H9 (cell line): ENCODE measurements around the gene ANKRD35. TPM values are rescaled to one million over a fixed set of nuclear protein-coding genes. Genes with fewer than 3 reads are reported as not detected.

ENCODE experiments used
- DNase-seq: peaks from one replicate; pipeline ENCODE4 v3.0.0-alpha.2; 2017
- H2AFZ ChIP-seq: one replicate; pipeline ENCODE4 v1.6.1; 2013; ENCODE audit warnings: mild to moderate bottlenecking, low read length, control low read depth, moderate library complexity
- H2AK5ac ChIP-seq: 2 replicates; pipeline ENCODE4 v1.6.1; 2013; ENCODE audit warnings: low read length, control low read depth, mixed read lengths; ENCODE audit not compliant: insufficient read length
- H2BK120ac ChIP-seq: one replicate; pipeline ENCODE4 v1.6.1; 2013; ENCODE audit warnings: low read depth, mild to moderate bottlenecking, low read length, control low read depth, inconsistent platforms; ENCODE audit not compliant: poor library complexity, severe bottlenecking
- H2BK12ac ChIP-seq: 2 replicates; pipeline ENCODE4 v1.6.1; 2013; ENCODE audit warnings: low read length, control low read depth, mixed read lengths, low read depth; ENCODE audit not compliant: insufficient read length
- H2BK15ac ChIP-seq: 2 replicates; pipeline ENCODE4 v1.6.1; 2013; ENCODE audit warnings: low read depth, low read length, control low read depth
- H2BK20ac ChIP-seq: one replicate; pipeline ENCODE4 v1.6.1; 2013; ENCODE audit warnings: low read depth, mild to moderate bottlenecking, low read length, control low read depth, inconsistent platforms; ENCODE audit not compliant: poor library complexity, severe bottlenecking
- H2BK5ac ChIP-seq: 2 replicates; pipeline ENCODE4 v1.6.1; 2013; ENCODE audit warnings: low read length, control low read depth, mixed read lengths; ENCODE audit not compliant: insufficient read length
- H3K14ac ChIP-seq: 2 replicates; pipeline ENCODE4 v1.6.1; 2013; ENCODE audit warnings: low read length, control low read depth; ENCODE audit not compliant: insufficient read depth
- H3K18ac ChIP-seq: 2 replicates; pipeline ENCODE4 v1.6.1; 2013; ENCODE audit warnings: low read depth, mild to moderate bottlenecking, mixed read lengths, low read length, control low read depth; ENCODE audit not compliant: insufficient read length
- H3K23ac ChIP-seq: 2 replicates; pipeline ENCODE4 v1.6.1; 2013; ENCODE audit warnings: low read length, control low read depth, mixed read lengths, low read depth; ENCODE audit not compliant: insufficient read length
- H3K23me2 ChIP-seq: 2 replicates; pipeline ENCODE4 v1.6.1; 2013; ENCODE audit warnings: low read depth, mild to moderate bottlenecking, mixed read lengths, low read length, control low read depth; ENCODE audit not compliant: insufficient read length, poor library complexity, severe bottlenecking
- H3K27ac ChIP-seq: 2 replicates; pipeline ENCODE4 v1.5.1; 2013; ENCODE audit warnings: low read length, control low read depth, mixed read lengths, low read depth; ENCODE audit not compliant: insufficient read length
- H3K27me3 ChIP-seq: 2 replicates; pipeline ENCODE4 v1.6.1; 2013; ENCODE audit warnings: low read length, control low read depth, inconsistent platforms; ENCODE audit not compliant: insufficient read depth
- H3K4ac ChIP-seq: 2 replicates; pipeline ENCODE4 v1.6.1; 2013; ENCODE audit warnings: low read depth, mild to moderate bottlenecking, control low read depth, inconsistent platforms, low read length, moderate library complexity
- H3K4me1 ChIP-seq: 2 replicates; pipeline ENCODE4 v1.6.1; 2013; ENCODE audit warnings: low read length, control low read depth, inconsistent platforms; ENCODE audit not compliant: insufficient read depth
- H3K4me2 ChIP-seq: 2 replicates; pipeline ENCODE4 v1.6.1; 2013; ENCODE audit warnings: low read length, control low read depth, mixed read lengths; ENCODE audit not compliant: insufficient read length, insufficient read depth
- H3K56ac ChIP-seq: 2 replicates; pipeline ENCODE4 v1.6.1; 2013; ENCODE audit warnings: low read depth, mild to moderate bottlenecking, mixed read lengths, low read length, control low read depth; ENCODE audit not compliant: insufficient read length
- H3K79me1 ChIP-seq: 2 replicates; pipeline ENCODE4 v1.6.1; 2013; ENCODE audit warnings: low read depth, mild to moderate bottlenecking, moderate library complexity, low read length, control low read depth, inconsistent platforms; ENCODE audit not compliant: insufficient read depth, poor library complexity, severe bottlenecking
- H3K79me2 ChIP-seq: 2 replicates; pipeline ENCODE4 v1.6.1; 2013; ENCODE audit warnings: low read length, control low read depth, inconsistent platforms; ENCODE audit not compliant: insufficient read depth
- H3K9ac ChIP-seq: 2 replicates; pipeline ENCODE4 v1.6.1; 2013; ENCODE audit warnings: low read length, control low read depth, mixed read lengths; ENCODE audit not compliant: insufficient read length; ENCODE audit errors: extremely low read depth
- H3K9me3 ChIP-seq: one replicate; pipeline ENCODE4 v1.6.1; 2013; ENCODE audit warnings: low read depth, low read length, inconsistent platforms; ENCODE audit not compliant: control insufficient read depth
- H3T11ph ChIP-seq: one replicate; pipeline ENCODE4 v1.6.1; 2013; ENCODE audit warnings: mild to moderate bottlenecking, low read length, control low read depth, inconsistent platforms
- H4K20me1 ChIP-seq: one replicate; pipeline ENCODE4 v1.6.1; 2013; ENCODE audit not compliant: control insufficient read depth, insufficient read length, insufficient read depth
- H4K5ac ChIP-seq: 2 replicates; pipeline ENCODE4 v1.6.1; 2013; ENCODE audit warnings: low read depth, mild to moderate bottlenecking, mixed read lengths, low read length, control low read depth; ENCODE audit not compliant: insufficient read length
- H4K8ac ChIP-seq: replicated peaks from 2 replicates; pipeline ENCODE4 v1.6.1; 2013; ENCODE audit warnings: low read length, control low read depth, mixed read lengths, low read depth; ENCODE audit not compliant: insufficient read length
- H4K91ac ChIP-seq: 2 replicates; pipeline ENCODE4 v1.6.1; 2013; ENCODE audit warnings: low read depth, mild to moderate bottlenecking, moderate library complexity, mixed read lengths, low read length, control low read depth; ENCODE audit not compliant: insufficient read length
- H3K27ac Mint-ChIP-seq, 3 experiments: 2 replicates in 2 of 3; 3 replicates in 1 of 3; pipeline ENCODE4 v1.8.0; 2020 to 2021; ENCODE audit warnings: mixed read lengths in 3 of 3, mild to moderate bottlenecking in 1 of 3, moderate library complexity in 1 of 3
- H3K27me3 Mint-ChIP-seq: 2 replicates; pipeline ENCODE4 v1.8.0; 2021; ENCODE audit warnings: low read depth, mild to moderate bottlenecking, moderate library complexity, mixed read lengths
- H3K36me3 Mint-ChIP-seq, 3 experiments: 2 replicates in 2 of 3; 3 replicates in 1 of 3; pipeline ENCODE4 v1.8.0; 2020 to 2021; ENCODE audit warnings: low read depth in 3 of 3, mixed read lengths in 3 of 3; ENCODE audit not compliant: insufficient read depth in 1 of 3
- H3K4me1 Mint-ChIP-seq, 2 experiments: 2 replicates each; pipeline ENCODE4 v1.8.0; 2020; ENCODE audit warnings: mixed read lengths in 2 of 2
- H3K4me3 Mint-ChIP-seq, 2 experiments: 2 replicates in 1 of 2; 3 replicates in 1 of 2; pipeline ENCODE4 v1.8.0; 2020 to 2021; ENCODE audit warnings: mild to moderate bottlenecking in 2 of 2, mixed read lengths in 2 of 2, moderate library complexity in 1 of 2
- H3K9me3 Mint-ChIP-seq, 2 experiments: 2 replicates in 1 of 2; 3 replicates in 1 of 2; pipeline ENCODE4 v1.8.0; 2020; ENCODE audit warnings: mild to moderate bottlenecking in 2 of 2, mixed read lengths in 2 of 2, moderate library complexity in 1 of 2
- WGBS: extraction: QIAGEN DNeasy Blood & Tissue Kit; methylation state at CpG from one replicate; pipeline ENCODE4 v1.1.7; 2013; ENCODE audit warnings: missing lambda C conversion rate, low lambda C conversion rate, mixed read lengths; ENCODE audit not compliant: insufficient read length; ENCODE audit errors: extremely low coverage; 5-methylcytosine and 5-hydroxymethylcytosine counted together
- total RNA-seq: library from RNA; stranded (reverse); gene quantifications from 2 replicates; pipeline ENCODE4 v1.2.1, GENCODE V29; 2021
- TF ChIP-seq, protein P1 (sequence below): fragments of 200-600 bp; sonication (generic); conservative IDR thresholded peaks from 3 replicates; pipeline ENCODE4 v1.8.0; 2021; ENCODE audit warnings: antibody characterized with exemption, mild to moderate bottlenecking

ANKRD35 gene
- total RNA-seq, 1 experiment from 2014 or later = 0.28 TPM

DNA sequence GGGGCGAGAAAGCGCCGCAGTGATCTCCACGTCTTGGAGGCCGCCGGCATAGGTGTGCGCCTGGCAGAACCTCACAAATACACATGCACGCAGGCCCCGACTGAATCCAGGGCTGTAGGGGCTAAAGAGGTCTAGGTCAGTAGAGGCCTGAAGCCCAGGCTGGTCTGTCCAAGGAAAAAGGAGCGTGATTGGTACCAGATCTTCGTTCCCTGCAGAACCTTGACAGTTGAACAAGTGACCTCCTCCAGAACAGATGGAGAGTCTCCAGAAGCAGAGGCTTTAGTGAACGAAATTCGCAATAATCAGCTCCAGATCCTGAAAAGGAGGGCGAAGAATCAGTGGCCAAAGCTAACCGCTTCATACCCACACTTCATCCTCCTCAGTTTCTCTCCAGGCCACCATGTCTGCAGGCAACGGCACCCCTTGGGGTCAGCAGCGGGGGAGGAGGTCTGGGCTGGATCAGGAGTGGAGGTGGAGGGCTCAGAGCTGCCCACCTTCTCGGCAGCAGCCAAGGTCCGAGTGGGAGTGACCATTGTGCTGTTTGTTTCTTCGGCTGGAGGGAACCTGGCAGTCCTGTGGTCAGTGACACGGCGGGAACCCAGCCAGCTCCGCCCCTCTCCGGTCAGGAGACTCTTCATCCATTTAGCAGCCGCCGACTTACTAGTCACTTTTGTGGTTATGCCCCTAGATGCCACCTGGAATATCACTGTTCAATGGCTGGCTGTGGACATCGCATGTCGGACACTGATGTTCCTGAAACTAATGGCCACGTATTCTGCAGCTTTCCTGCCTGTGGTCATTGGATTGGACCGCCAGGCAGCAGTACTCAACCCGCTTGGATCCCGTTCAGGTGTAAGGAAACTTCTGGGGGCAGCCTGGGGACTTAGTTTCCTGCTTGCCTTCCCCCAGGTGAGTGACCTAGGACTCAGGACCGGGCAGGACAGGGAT, 33.6 kb upstream of the ANKRD35 start:
- TF ChIP-seq, protein P1, sequence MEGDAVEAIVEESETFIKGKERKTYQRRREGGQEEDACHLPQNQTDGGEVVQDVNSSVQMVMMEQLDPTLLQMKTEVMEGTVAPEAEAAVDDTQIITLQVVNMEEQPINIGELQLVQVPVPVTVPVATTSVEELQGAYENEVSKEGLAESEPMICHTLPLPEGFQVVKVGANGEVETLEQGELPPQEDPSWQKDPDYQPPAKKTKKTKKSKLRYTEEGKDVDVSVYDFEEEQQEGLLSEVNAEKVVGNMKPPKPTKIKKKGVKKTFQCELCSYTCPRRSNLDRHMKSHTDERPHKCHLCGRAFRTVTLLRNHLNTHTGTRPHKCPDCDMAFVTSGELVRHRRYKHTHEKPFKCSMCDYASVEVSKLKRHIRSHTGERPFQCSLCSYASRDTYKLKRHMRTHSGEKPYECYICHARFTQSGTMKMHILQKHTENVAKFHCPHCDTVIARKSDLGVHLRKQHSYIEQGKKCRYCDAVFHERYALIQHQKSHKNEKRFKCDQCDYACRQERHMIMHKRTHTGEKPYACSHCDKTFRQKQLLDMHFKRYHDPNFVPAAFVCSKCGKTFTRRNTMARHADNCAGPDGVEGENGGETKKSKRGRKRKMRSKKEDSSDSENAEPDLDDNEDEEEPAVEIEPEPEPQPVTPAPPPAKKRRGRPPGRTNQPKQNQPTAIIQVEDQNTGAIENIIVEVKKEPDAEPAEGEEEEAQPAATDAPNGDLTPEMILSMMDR = no peak
- peak overlapping the region; percentile 15 for H2BK12ac ChIP-seq

More for the DNA sequence above, 33.6 kb upstream of the ANKRD35 start:
- Mint-ChIP-seq H3K36me3 (peaks cover 2 to 13% (median 12%) of the 10 kb centered on the region in 3 experiments; a peak in 6 of 7 replicates), H3K4me1 (peaks cover 16 to 17% of the 10 kb centered on the region in 2 experiments), H3K9me3 (no peaks in the 10 kb centered on the region), H3K27ac (peak overlapping the region in 2 of 3 experiments; percentile 68 to 92; a peak in 3 of 7 replicates), H3K4me3 (peak overlapping the region; percentile 88 to 94), H3K27me3 (no peaks in the 10 kb centered on the region)
- H3K79me1 ChIP-seq = no peaks in the 10 kb centered on the region
- H3T11ph ChIP-seq = no peak overlapping the region
- peak overlapping the region; percentile 19 for H2AFZ ChIP-seq
- peak overlapping the region; percentile 66 for H3K18ac ChIP-seq
- peak; percentile 64 for DNase-seq
- no peak overlapping the region for H2BK20ac ChIP-seq
- H2BK5ac ChIP-seq = no peak overlapping the region
- H2BK120ac ChIP-seq = no peak overlapping the region
- H2AK5ac ChIP-seq = no peak overlapping the region
- H3K27ac ChIP-seq = no peak overlapping the region
- no CpG with 5 or more reads among the region's 33 CpGs for whole genome bisulfite sequencing
- H3K56ac ChIP-seq = peak overlapping the region; percentile 60
- no peak overlapping the region for H4K8ac ChIP-seq
- H3K4me2 ChIP-seq = peak overlapping the region; percentile 96
- no peaks in the 10 kb centered on the region for H3K79me2 ChIP-seq
- H3K9ac ChIP-seq = peak overlapping the region; percentile 87
- no peak overlapping the region for H4K91ac ChIP-seq
- H4K20me1 ChIP-seq = no peaks in the 10 kb centered on the region
- no peaks in the 10 kb centered on the region for H3K4me1 ChIP-seq
- H4K5ac ChIP-seq = no peak overlapping the region
- H3K23ac ChIP-seq = no peak overlapping the region
- H3K27me3 ChIP-seq = no peaks in the 10 kb centered on the region
- no peak overlapping the region for H3K4ac ChIP-seq
- 0 out of 2 replicates have a peak overlapping the region, but pooled peaks have one; percentile 4 for H2BK15ac ChIP-seq
- H3K23me2 ChIP-seq = peaks cover 10% of the 10 kb centered on the region
- H3K14ac ChIP-seq = peak overlapping the region; percentile 67
- no peaks in the 10 kb centered on the region for H3K9me3 ChIP-seq
